Measurements from ENCODE around the gene YIPF5.

GRCh38 chr5:144202072-144202471, 31.6 kb upstream of the YIPF5 start:
- TF ChIP-seq CTCF (IDR thresholded peaks at IDR 0.05) (no peak), EP300 (IDR thresholded peaks at IDR 0.05) (no peak)

Measured in upper lobe of left lung (tissue), 4 donors.